IPS-20b (cell line): Measurements from ENCODE around the gene ARID1B.
A peak's percentile ranks its signal among the peaks of the same experiment; 100 is the strongest.
"Not testable (repeated sequence)": the region's sequence is repeated elsewhere in the genome, so short reads cannot be mapped to it uniquely, and the experiment has no call there.

Experiments
- H3K27ac ChIP-seq: one replicate; pipeline ENCODE4 v1.5.1; 2013; ENCODE audit warnings: low read length
- H3K27me3 ChIP-seq: 2 replicates; pipeline ENCODE4 v1.6.1; 2013; ENCODE audit warnings: mild to moderate bottlenecking, low read length, inconsistent platforms; ENCODE audit not compliant: insufficient read depth
- H3K36me3 ChIP-seq: 2 replicates; pipeline ENCODE4 v1.6.1; 2013; ENCODE audit warnings: low read depth, mild to moderate bottlenecking, inconsistent platforms, low read length, moderate library complexity; ENCODE audit not compliant: insufficient read depth
- H3K4me1 ChIP-seq: 2 replicates; pipeline ENCODE4 v1.6.1; 2013; ENCODE audit warnings: mild to moderate bottlenecking, control low read depth, inconsistent platforms, low read length, moderate library complexity; ENCODE audit not compliant: insufficient read depth
- H3K4me3 ChIP-seq: 2 replicates; pipeline ENCODE4 v1.5.1; 2013; ENCODE audit warnings: mild to moderate bottlenecking, low read length, inconsistent platforms
- H3K9ac ChIP-seq: 2 replicates; pipeline ENCODE4 v1.6.1; 2013; ENCODE audit warnings: low read depth, mild to moderate bottlenecking, inconsistent platforms, low read length, moderate library complexity
- H3K9me3 ChIP-seq: 2 replicates; pipeline ENCODE4 v1.6.1; 2013; ENCODE audit warnings: mild to moderate bottlenecking, low read depth, low read length, inconsistent platforms; ENCODE audit not compliant: insufficient read depth

Gene ARID1B

GRCh38 chr6:157039639-157040038, 262.5 kb downstream of the ARID1B start:
- H3K36me3 ChIP-seq, H3K4me3 ChIP-seq, H3K27ac ChIP-seq, H3K9ac ChIP-seq, H3K27me3 ChIP-seq, H3K9me3 ChIP-seq: not testable (repeated sequence)
- peaks cover 31% of the 10 kb centered on the region for H3K4me1 ChIP-seq

- Histone ChIP-seq H3K4me3 (no peak overlapping the region), H3K9me3 (no peaks in the 10 kb centered on the region), H3K9ac (no peak overlapping the region), H3K27ac (no peak overlapping the region), H3K36me3 (no peaks in the 10 kb centered on the region), H3K4me1 (peaks cover 26% of the 10 kb centered on the region), H3K27me3 (no peaks in the 10 kb centered on the region)
Measured at GRCh38 chr6:157040191-157040590, 263.0 kb downstream of the ARID1B start.

GRCh38 chr6:157045831-157046454, 268.8 kb downstream of the ARID1B start:
- Histone ChIP-seq H3K9me3 (no peaks in the 10 kb centered on the region), H3K4me1 (peaks cover 9% of the 10 kb centered on the region; the same call in 1 of the 2 replicates), H3K36me3 (no peaks in the 10 kb centered on the region), H3K27me3 (no peaks in the 10 kb centered on the region), H3K9ac (peak overlapping the region; percentile 29; the same call in 1 of the 2 replicates), H3K27ac (no peak overlapping the region), H3K4me3 (no peak overlapping the region)

GRCh38 chr6:157046776-157047175, 269.6 kb downstream of the ARID1B start:
- H3K4me3 ChIP-seq: no peak overlapping the region
- H3K36me3 ChIP-seq: no peaks in the 10 kb centered on the region
- H3K9ac ChIP-seq: no peak overlapping the region
- no peaks in the 10 kb centered on the region for H3K27me3 ChIP-seq
- H3K4me1 ChIP-seq: peaks cover 9% of the 10 kb centered on the region; the same call in 1 of the 2 replicates
- no peak overlapping the region for H3K27ac ChIP-seq
- no peaks in the 10 kb centered on the region for H3K9me3 ChIP-seq

GRCh38 chr6:157047328-157047727, 270.1 kb downstream of the ARID1B start:
- H3K9me3 ChIP-seq: no peaks in the 10 kb centered on the region
- peaks cover 9% of the 10 kb centered on the region; the same call in 1 of the 2 replicates for H3K4me1 ChIP-seq
- no peaks in the 10 kb centered on the region for H3K36me3 ChIP-seq
- no peak overlapping the region for H3K9ac ChIP-seq
- no peaks in the 10 kb centered on the region for H3K27me3 ChIP-seq
- H3K4me3 ChIP-seq: no peak overlapping the region
- no peak overlapping the region for H3K27ac ChIP-seq

- H3K9me3 ChIP-seq: no peaks in the 10 kb centered on the region
- H3K4me1 ChIP-seq: peaks cover 9% of the 10 kb centered on the region; the same call in 1 of the 2 replicates
- H3K36me3 ChIP-seq: no peaks in the 10 kb centered on the region
- no peak overlapping the region for H3K4me3 ChIP-seq
- no peak overlapping the region for H3K9ac ChIP-seq
- no peaks in the 10 kb centered on the region for H3K27me3 ChIP-seq
- H3K27ac ChIP-seq: no peak overlapping the region
Measured at GRCh38 chr6:157047951-157048350, 270.8 kb downstream of the ARID1B start.

- Histone ChIP-seq H3K9me3 (no peaks in the 10 kb centered on the region), H3K27me3 (no peaks in the 10 kb centered on the region), H3K9ac (no peak overlapping the region), H3K27ac (no peak overlapping the region), H3K36me3 (no peaks in the 10 kb centered on the region), H3K4me3 (no peak overlapping the region), H3K4me1 (peaks cover 9% of the 10 kb centered on the region; the same call in 1 of the 2 replicates)
Measured at GRCh38 chr6:157049133-157049532, 272.0 kb downstream of the ARID1B start.

GRCh38 chr6:157050537-157051265, 273.5 kb downstream of the ARID1B start:
- Histone ChIP-seq H3K4me3 (no peak overlapping the region), H3K27me3 (no peaks in the 10 kb centered on the region), H3K36me3 (no peaks in the 10 kb centered on the region; the same call in 1 of the 2 replicates), H3K27ac (no peak overlapping the region), H3K9ac (no peak overlapping the region), H3K9me3 (no peaks in the 10 kb centered on the region; the same call in 1 of the 2 replicates), H3K4me1 (peaks cover 13% of the 10 kb centered on the region; the same call in 1 of the 2 replicates)

- Histone ChIP-seq H3K4me3 (no peak overlapping the region), H3K9ac (no peak overlapping the region), H3K36me3 (no peaks in the 10 kb centered on the region; the same call in 1 of the 2 replicates), H3K4me1 (peaks cover 13% of the 10 kb centered on the region; the same call in 1 of the 2 replicates), H3K27ac (no peak overlapping the region), H3K27me3 (no peaks in the 10 kb centered on the region), H3K9me3 (no peaks in the 10 kb centered on the region; the same call in 1 of the 2 replicates)
Measured at GRCh38 chr6:157054531-157054979, 277.4 kb downstream of the ARID1B start.

- H3K9me3 ChIP-seq: no peaks in the 10 kb centered on the region; the same call in 1 of the 2 replicates
- no peak overlapping the region for H3K4me3 ChIP-seq
- peaks cover 13% of the 10 kb centered on the region; the same call in 1 of the 2 replicates for H3K4me1 ChIP-seq
- H3K27me3 ChIP-seq: no peaks in the 10 kb centered on the region
- no peaks in the 10 kb centered on the region; the same call in 1 of the 2 replicates for H3K36me3 ChIP-seq
- no peak overlapping the region for H3K9ac ChIP-seq
- H3K27ac ChIP-seq: no peak overlapping the region
Measured at GRCh38 chr6:157055863-157056262, 278.7 kb downstream of the ARID1B start.

- Histone ChIP-seq H3K9me3 (no peaks in the 10 kb centered on the region; the same call in 1 of the 2 replicates), H3K27ac (no peak overlapping the region), H3K4me1 (peaks cover 13% of the 10 kb centered on the region; the same call in 1 of the 2 replicates), H3K36me3 (no peaks in the 10 kb centered on the region; the same call in 1 of the 2 replicates), H3K9ac (no peak overlapping the region), H3K4me3 (no peak overlapping the region), H3K27me3 (no peaks in the 10 kb centered on the region)
Measured at GRCh38 chr6:157056275-157056674, 279.1 kb downstream of the ARID1B start.
